NCI-H1436 treated with DMSO at 0.1 percent for 48 hours (cell line): Measurements from ENCODE around the gene CDH11.

Source experiments
- DNase-seq: peaks from one replicate; lab custom pipeline; 2025; lab: John Stamatoyannopoulos, UW

The CDH11 gene

GRCh38 chr16:64907844-64908243, 214.0 kb downstream of the CDH11 start:
- DNase-seq = no peak

GRCh38 chr16:64903770-64904169, 218.1 kb downstream of the CDH11 start:
- no peak for DNase-seq

- no peak for DNase-seq
These were observed 221.3 kb downstream of the CDH11 start for GRCh38 chr16:64900517-64900916.

- DNase-seq = no peak
These were observed 221.8 kb downstream of the CDH11 start for GRCh38 chr16:64900019-64900418.

- no peak for DNase-seq
These were observed 223.7 kb downstream of the CDH11 start for GRCh38 chr16:64898159-64898558.
